Fibroblast of villous mesenchyme (primary cell): ENCODE results near the gene AHCY. TPM values are rescaled to one million over a fixed set of nuclear protein-coding genes. Genes with fewer than 3 reads are reported as not detected.

ENCODE experiments used
- DNase-seq: peaks from one replicate; pipeline ENCODE4 v3.0.0-alpha.2; 2010; ENCODE audit warnings: low read depth
- H3K4me3 ChIP-seq: 2 replicates; pipeline ENCODE4 v1.5.1; 2011; ENCODE audit warnings: low read depth, mild to moderate bottlenecking, low read length
- total RNA-seq: library from RNA; depleted of rRNA; stranded (reverse); fragments of >200 nt; gene quantifications from 2 replicates; pipeline ENCODE4 v1.2.3, GENCODE V29; 2012
- TF ChIP-seq, protein P1 (sequence below): IDR thresholded peaks from 2 replicates; pipeline ENCODE4 v1.5.1; 2012; ENCODE audit warnings: low read depth, mild to moderate bottlenecking, low read length; ENCODE audit not compliant: insufficient read depth

Gene AHCY
- total RNA-seq, 1 donor: 94.6 TPM

DNA sequence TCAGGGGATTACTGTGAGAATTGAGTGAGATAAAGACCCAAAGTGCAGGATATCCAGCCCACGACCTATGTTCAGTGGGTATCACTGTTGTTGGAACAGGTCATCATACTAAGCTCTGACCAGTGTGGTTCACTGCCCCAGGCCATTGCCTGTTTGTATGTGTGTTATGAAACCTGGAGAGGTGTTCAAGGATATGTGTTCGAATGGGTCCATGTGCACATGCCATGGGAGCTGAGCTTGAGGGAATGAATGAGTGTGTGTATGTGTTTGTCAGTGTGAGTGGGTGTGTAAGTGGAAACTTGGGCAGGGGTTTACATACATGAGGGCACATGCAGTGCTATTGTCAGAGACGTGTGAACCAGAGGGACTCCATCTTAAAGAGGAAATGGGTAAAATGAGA, 17.7 kb upstream of the AHCY start:
- no peak for DNase-seq
- TF ChIP-seq, protein P1, sequence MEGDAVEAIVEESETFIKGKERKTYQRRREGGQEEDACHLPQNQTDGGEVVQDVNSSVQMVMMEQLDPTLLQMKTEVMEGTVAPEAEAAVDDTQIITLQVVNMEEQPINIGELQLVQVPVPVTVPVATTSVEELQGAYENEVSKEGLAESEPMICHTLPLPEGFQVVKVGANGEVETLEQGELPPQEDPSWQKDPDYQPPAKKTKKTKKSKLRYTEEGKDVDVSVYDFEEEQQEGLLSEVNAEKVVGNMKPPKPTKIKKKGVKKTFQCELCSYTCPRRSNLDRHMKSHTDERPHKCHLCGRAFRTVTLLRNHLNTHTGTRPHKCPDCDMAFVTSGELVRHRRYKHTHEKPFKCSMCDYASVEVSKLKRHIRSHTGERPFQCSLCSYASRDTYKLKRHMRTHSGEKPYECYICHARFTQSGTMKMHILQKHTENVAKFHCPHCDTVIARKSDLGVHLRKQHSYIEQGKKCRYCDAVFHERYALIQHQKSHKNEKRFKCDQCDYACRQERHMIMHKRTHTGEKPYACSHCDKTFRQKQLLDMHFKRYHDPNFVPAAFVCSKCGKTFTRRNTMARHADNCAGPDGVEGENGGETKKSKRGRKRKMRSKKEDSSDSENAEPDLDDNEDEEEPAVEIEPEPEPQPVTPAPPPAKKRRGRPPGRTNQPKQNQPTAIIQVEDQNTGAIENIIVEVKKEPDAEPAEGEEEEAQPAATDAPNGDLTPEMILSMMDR: no peak
- no peak overlapping the region for H3K4me3 ChIP-seq

DNA sequence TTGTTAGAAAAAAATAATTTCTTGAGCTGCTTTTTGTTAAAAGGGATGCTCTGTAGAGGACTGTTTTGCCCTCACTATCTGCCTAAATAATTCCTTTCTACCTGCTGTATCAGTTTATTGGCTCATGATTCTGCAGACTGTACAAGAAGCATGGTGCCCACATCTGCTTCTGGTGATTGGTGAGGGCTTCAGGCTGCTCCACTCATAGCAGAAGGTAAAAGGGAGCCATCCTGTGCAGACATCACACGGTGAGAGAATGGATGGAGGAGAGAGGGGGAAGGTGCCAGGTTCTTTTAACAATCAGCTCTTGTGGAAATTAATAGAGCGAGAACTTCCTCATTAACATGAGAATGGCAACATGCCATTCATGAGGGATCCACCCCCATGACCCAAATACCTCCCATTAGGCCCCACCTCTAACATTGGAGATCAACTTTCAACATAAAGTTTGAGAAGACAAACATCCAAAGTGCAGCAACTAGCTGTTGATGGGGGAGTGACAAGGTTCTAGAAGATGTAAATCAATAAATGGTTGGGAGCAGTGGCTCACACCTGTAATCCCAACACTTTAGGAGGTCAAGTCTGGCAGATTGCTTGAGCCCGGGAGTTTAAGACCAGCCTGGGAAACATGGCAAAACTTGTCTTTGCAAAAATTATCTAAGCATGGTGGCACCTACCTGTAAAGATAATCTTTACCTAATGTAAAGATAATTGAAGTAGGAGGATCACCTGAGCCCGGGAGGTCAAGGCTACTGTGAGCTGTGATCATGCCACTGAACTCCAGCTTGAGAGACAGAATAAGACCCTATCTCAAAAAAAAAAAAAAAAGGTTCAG, 15.7 kb upstream of the AHCY start:
- TF ChIP-seq, protein P1: no peak
- no peak for DNase-seq
- no peak overlapping the region for H3K4me3 ChIP-seq

DNA sequence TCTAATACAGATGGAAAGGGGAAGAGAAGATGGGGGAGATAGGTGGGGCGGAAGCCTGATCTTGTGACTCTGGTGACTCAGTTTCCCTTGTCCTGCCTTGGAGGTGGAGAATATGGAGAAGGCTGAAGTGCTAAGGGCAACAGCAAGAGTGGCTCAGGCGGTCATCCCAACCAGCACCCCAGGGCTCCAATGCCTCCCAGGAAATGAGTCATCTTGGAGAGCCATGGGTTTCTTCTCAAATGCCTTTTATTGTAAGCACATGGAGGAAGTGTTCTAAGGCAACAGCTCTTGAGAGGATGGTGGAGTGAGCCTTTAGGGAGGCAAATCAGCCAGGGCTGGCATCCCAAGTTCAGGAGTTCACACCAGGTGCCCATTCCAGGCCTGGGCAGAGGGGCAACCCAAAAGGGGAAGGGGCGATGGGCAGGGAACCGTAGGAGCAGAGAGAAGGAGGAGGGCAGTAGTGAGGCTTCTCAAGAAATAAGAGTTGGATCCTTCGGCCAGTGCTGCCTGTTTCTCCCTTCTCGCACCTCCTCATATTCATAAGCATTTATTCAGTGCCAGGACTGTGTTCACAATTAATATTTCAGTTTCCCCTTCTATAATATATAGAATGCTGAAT, 13.2 kb upstream of the AHCY start:
- peak; percentile 76 for DNase-seq
- TF ChIP-seq, protein P1: no peak
- no peak overlapping the region for H3K4me3 ChIP-seq

DNA sequence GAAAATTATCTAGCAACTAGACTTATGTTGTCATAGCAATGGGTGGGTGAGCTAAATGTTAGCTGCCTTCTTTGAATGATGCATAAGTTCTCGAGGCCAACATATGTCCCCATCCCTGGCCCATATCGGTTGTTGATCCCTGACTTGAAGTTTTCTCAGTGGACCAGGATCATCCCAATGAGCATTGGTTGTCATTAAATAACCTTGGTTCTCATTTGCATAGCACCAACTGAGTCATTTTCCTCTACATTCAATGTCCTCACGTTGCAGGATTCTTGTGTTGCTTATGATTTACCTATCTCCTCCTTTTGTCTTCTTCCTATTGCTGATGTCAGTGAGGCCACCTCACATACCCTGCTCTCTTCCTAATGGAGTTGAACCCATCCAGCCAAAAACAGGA, 12.1 kb upstream of the AHCY start:
- DNase-seq: no peak
- TF ChIP-seq, protein P1: no peak
- no peak overlapping the region for H3K4me3 ChIP-seq

DNA sequence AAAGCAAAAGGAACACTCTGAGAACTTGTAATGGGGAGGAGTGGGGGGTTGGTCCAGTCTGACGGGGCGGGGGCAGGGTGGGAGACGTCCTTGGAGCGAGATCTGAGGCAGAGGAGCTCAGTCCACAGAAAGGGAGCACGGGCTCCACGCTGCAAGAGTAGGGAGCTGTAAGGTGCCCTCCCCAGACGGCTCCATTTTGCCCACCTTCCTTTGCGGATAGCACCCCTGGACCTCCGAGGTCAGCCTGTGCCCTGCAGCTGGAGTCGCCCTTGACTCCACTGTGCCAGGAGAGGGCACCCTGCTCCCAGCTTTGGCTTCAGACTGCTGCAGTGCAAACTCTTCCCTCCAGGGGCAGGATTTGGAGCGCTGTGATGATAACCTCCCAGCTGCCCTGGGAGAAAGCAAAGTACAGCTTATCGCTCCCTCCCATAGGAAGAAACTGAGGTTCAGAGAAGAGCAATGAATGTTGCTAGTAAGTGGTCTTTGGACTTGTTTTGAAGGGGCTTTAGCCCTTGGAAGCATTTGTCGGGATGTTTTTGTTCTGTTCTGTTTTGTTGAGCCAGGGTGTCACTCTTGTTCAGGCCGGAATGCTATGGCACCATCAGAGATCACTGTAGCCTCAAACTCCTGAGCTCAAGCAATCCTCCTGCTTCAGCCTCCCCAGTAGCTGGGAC, 9.5 kb upstream of the AHCY start:
- H3K4me3 ChIP-seq: peak overlapping the region; percentile 38
- peak; percentile 84 for DNase-seq
- TF ChIP-seq, protein P1: peak; percentile 100

DNA sequence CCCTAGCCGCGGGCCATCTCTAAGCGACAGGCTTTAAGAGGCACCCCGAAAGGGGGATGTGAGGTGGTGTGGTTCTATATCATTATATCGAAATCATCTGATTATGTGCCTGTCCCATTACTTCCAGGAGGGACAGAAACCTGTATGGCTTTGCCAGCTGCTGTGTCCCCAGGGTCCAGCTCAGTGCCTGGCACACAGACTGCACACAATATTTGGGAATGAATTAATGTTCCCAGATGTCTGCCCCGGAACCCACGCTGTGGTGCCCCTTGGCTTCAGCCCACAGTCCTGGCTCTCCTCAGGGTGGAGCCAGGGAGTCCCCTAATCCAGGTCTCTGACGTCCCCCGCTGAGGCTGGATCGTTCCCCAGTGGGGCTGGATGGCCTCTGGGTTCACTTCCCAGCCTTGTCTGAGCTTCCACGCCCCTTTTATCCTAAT, 8.9 kb upstream of the AHCY start:
- H3K4me3 ChIP-seq: no peak overlapping the region
- DNase-seq: no peak
- TF ChIP-seq, protein P1: no peak
